ENCODE data around the gene SLC2A9. TPM values are rescaled to one million over a fixed set of nuclear protein-coding genes. Genes with fewer than 3 reads are reported as not detected.
"Not testable (repeated sequence)": the region's sequence is repeated elsewhere in the genome, so short reads cannot be mapped to it uniquely, and the experiment has no call there.

The SLC2A9 gene
- total and polyA plus RNA-seq, 8 donors, result 2.2 to 19.0 (median 4.3) TPM

DNA sequence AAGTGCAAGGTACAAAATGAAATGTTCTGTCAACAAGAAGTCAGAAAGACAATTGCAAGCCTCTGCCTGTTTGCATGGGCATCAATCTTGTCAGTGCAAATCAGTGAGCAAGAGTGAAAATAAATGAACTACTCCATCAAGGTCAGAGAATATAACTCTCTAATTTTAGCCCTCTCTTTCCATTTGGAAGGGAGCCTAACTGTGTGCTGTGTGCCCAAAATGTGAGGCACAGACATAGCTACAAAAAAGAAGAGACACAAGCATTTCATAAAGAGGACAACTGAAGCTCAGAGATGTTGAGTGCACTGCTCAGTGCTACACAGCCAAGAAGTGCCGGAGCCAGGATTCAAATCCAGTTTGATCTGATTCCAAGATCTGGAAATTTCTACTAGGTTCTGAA is 114.3 kb downstream of the SLC2A9 start:
- H3K4me3 ChIP-seq, result no peak overlapping the region
- H3K36me3 ChIP-seq, result no peaks in the 10 kb centered on the region
- intact Hi-C loops (cut with DNase I), result no loop called here
- TF ChIP-seq, protein P1, sequence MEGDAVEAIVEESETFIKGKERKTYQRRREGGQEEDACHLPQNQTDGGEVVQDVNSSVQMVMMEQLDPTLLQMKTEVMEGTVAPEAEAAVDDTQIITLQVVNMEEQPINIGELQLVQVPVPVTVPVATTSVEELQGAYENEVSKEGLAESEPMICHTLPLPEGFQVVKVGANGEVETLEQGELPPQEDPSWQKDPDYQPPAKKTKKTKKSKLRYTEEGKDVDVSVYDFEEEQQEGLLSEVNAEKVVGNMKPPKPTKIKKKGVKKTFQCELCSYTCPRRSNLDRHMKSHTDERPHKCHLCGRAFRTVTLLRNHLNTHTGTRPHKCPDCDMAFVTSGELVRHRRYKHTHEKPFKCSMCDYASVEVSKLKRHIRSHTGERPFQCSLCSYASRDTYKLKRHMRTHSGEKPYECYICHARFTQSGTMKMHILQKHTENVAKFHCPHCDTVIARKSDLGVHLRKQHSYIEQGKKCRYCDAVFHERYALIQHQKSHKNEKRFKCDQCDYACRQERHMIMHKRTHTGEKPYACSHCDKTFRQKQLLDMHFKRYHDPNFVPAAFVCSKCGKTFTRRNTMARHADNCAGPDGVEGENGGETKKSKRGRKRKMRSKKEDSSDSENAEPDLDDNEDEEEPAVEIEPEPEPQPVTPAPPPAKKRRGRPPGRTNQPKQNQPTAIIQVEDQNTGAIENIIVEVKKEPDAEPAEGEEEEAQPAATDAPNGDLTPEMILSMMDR (IDR thresholded peaks at IDR 0.05), result no peak
- H3K4me1 ChIP-seq, result no peaks in the 10 kb centered on the region
- no peak overlapping the region for H3K27ac ChIP-seq
- no peaks in the 10 kb centered on the region for H3K27me3 ChIP-seq
- ATAC-seq (no peak), DNase-seq (no peak)
- H3K9me3 ChIP-seq, result no peaks in the 10 kb centered on the region

DNA sequence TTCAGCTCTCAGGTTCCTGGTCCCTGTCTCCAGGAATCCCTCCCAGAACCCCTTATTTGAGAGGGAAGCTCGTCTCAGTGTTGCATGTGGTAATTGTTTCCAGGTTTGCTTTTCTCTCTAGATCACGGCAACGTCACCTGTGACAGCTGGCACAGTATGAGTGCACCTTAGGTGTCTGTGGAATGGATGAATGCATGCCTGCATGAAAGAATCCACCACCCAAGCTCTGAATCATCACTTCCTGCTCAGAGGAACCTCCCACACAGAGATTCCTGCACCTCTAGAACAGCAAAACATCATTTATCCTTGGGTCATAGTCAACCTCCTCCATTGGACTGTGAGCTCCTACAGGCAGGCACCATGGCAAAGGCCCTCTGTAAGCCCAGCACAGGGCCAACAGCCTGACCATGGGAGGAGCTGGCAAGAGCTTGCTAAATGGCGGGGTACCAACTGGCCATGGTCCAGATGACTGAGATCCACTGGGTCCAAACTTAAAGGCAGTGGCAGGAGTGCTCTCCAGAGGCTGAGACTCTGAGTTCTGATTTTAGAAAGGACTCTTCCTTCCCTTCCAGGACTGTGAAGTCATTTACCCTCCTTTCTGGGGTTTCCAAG is 116.2 kb downstream of the SLC2A9 start:
- no peaks in the 10 kb centered on the region for H3K27me3 ChIP-seq
- DNase-seq (no peak), ATAC-seq (no peak)
- TF ChIP-seq, protein P1 (IDR thresholded peaks at IDR 0.05), result no peak
- H3K36me3 ChIP-seq, result no peaks in the 10 kb centered on the region
- H3K9me3 ChIP-seq, result no peaks in the 10 kb centered on the region
- no peaks in the 10 kb centered on the region for H3K4me1 ChIP-seq
- no peak overlapping the region for H3K27ac ChIP-seq
- H3K4me3 ChIP-seq, result no peak overlapping the region
- intact Hi-C loops (cut with DNase I), result no loop called here

DNA sequence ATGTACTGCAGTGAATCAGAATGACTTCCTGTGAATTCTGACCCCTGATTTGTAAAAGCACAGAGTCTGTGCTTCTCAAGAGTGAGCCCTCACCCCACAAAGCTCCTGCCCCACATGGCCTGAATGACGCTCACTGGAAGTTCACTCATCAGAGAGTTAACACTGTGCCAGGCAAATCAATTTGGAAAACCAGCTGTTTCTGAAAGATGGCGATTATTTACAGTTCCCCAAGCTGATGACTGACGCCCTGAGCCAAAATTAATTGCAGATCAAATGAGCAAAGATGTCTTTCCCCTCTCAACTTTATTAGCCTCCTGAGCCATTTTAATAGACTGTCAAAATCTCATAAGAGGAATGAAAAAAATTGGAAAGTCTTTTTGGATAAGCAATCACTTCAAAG is 118.0 kb downstream of the SLC2A9 start:
- no peaks in the 10 kb centered on the region for H3K9me3 ChIP-seq
- H3K4me1 ChIP-seq, result peaks cover 0 to 4% of the 10 kb centered on the region in 2 donors
- intact Hi-C loops (cut with DNase I), result no loop called here
- DNase-seq (no peak), ATAC-seq (no peak)
- no peaks in the 10 kb centered on the region for H3K27me3 ChIP-seq
- H3K27ac ChIP-seq, result no peak overlapping the region
- H3K36me3 ChIP-seq, result no peaks in the 10 kb centered on the region
- no peak overlapping the region for H3K4me3 ChIP-seq
- TF ChIP-seq, protein P1 (IDR thresholded peaks at IDR 0.05), result no peak

DNA sequence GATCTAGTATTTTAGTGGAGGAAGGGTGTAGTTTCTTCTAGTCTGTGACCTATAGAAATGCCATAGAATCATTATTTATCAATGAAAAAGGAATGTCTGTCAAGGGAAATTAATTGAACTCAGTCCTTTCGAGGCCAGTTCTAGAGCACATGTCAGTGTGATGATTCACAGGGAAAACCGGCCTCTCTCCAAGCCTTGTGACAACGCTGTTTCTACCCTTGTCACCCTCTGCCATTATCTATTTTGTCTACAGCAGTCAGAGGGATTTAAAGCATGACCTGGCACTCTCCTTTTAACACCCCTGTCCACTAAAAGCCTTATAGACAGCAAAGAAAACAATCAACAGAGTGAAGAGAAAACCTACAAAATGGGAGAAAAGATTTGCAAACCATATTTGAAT is 120.0 kb downstream of the SLC2A9 start:
- Histone ChIP-seq H3K27me3 (no peaks in the 10 kb centered on the region), H3K4me3 (no peak overlapping the region), H3K27ac (no peak overlapping the region), H3K4me1 (peaks cover 0 to 4% of the 10 kb centered on the region in 2 donors), H3K36me3 (no peaks in the 10 kb centered on the region), H3K9me3 (no peaks in the 10 kb centered on the region)
- no peak for ATAC-seq
- DNase-seq, result no peak
- intact Hi-C loops (cut with DNase I), result no loop called here
- TF ChIP-seq, protein P1 (IDR thresholded peaks at IDR 0.05), result no peak

DNA sequence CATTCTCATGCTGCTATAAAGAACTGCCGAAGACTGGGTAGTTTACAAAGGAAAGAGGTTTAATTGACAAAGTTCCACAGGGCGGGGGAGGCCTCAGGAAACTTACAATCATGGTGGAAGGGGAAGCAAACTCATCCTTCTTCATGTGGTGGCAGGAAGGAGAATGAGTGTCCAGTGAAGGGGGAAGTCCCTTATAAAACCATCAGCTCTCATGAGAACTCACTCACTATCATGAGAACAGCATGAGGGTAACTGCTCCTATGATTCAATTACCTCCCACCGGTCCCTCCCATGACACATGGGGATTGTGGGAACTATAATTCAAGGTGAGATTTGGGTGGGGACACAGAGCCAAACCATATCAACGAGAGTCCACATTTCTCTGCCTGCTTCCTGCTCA is 120.7 kb downstream of the SLC2A9 start:
- H3K36me3 ChIP-seq; H3K27ac ChIP-seq; DNase-seq; H3K4me1 ChIP-seq; H3K4me3 ChIP-seq; intact Hi-C loops (cut with DNase I); H3K9me3 ChIP-seq; ATAC-seq; H3K27me3 ChIP-seq: not testable (repeated sequence)

Data from left lung (tissue), 10 donors.